Epithelial cell of esophagus (primary cell): Measurements from ENCODE around the gene DHCR7.

Experiments
- DNase-seq: peaks from one replicate; pipeline ENCODE4 v3.0.0; 2010; ENCODE audit warnings: low read depth
- H3K4me3 ChIP-seq: 2 replicates; pipeline ENCODE4 v1.5.1; 2011; ENCODE audit warnings: mild to moderate bottlenecking, low read length, control low read depth
- TF ChIP-seq, protein P1 (sequence below): IDR thresholded peaks from 2 replicates; pipeline ENCODE4 v1.5.1; 2011; ENCODE audit warnings: low read depth, mild to moderate bottlenecking, low read length, control low read depth, inconsistent platforms; ENCODE audit not compliant: insufficient read depth; ENCODE audit errors: missing control alignments

DHCR7 gene

DNA sequence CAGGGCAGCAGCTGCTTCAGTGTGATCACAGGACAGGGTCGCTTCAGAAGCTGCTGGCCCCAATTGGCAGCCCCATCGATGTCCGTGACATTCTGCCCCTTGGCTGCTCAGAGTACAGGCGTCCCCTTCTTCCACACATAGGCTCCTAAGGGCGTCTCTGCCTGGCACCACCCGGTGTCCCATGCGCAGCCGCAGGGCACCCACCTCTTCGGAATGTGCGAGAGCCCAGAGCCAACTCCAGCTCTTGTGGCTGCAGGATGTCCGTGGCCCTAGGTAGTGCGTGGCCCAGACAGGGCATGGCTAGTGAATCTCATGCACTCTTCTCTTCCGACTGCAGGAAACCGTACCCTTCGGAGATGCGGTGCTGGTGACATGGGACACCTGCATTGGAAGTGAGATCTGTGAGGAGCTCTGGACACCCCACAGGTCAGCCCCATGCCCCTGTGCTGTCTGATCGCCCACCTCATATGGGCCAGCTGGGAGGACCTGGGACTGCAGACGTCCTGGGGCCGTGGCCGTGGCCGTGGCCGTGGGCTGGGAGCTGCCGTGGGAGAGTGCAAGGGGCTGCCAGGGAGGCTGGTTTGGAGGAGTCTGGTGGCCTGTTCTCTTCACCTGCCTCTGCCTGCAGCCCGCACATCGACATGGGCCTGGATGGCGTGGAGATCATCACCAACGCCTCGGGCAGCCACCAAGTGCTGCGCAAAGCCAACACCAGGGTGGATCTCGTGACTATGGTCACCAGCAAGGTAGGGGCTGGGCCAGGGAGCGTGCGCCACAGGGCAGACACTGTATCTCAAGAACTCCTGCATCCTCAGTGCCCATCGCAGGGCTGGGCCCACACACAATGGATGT, 25.0 kb upstream of the DHCR7 start:
- TF ChIP-seq, protein P1, sequence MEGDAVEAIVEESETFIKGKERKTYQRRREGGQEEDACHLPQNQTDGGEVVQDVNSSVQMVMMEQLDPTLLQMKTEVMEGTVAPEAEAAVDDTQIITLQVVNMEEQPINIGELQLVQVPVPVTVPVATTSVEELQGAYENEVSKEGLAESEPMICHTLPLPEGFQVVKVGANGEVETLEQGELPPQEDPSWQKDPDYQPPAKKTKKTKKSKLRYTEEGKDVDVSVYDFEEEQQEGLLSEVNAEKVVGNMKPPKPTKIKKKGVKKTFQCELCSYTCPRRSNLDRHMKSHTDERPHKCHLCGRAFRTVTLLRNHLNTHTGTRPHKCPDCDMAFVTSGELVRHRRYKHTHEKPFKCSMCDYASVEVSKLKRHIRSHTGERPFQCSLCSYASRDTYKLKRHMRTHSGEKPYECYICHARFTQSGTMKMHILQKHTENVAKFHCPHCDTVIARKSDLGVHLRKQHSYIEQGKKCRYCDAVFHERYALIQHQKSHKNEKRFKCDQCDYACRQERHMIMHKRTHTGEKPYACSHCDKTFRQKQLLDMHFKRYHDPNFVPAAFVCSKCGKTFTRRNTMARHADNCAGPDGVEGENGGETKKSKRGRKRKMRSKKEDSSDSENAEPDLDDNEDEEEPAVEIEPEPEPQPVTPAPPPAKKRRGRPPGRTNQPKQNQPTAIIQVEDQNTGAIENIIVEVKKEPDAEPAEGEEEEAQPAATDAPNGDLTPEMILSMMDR: no peak
- no peak overlapping the region for H3K4me3 ChIP-seq
- no peak for DNase-seq

DNA sequence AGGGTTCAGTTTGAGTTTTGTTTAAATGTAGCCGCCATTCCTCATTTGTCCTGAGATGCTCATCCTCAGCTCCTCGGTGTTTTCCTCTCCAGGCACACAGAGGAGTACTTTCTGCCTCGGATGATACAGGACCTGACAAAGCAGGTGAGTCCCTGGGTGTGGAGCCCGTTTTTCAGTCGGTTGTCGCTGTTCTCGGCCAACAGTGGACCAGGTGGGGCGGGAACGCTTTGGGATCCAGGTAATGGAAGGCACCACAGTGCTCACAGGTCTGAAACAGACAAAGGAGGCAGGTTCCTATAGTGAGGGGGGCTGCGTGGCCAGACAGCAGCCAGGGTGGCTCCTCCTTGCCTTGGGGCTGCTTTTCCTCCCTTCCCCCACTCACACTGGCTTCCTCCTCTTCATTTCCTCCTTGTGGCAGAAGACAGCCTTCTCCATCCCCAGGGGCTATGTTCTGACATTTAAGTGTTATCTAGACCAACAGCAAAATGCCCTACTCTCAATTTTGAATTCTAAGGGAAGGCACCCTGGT, 24.2 kb upstream of the DHCR7 start:
- TF ChIP-seq, protein P1: no peak
- no peak overlapping the region for H3K4me3 ChIP-seq
- DNase-seq: no peak

DNA sequence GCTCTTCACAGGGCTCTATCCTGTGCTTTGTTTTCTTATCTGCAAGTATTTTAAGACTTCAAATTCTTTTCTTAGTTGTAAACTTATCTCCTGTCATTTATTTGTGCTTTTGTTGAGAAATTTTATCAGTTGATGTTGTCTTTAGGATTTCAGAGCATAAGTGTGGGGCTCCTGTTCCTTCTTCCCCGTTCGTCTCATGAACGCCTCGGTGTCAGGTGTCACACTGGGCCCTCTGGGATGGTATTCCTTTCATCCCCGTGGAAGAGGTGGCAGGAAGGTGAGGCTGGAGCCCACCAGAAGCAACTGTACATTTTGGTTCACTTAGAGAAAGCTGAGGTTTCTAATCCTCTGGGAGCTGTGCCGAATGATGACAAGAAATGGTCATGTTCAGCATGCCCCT, 22.8 kb upstream of the DHCR7 start:
- no peak overlapping the region for H3K4me3 ChIP-seq
- DNase-seq: no peak
- TF ChIP-seq, protein P1: no peak

DNA sequence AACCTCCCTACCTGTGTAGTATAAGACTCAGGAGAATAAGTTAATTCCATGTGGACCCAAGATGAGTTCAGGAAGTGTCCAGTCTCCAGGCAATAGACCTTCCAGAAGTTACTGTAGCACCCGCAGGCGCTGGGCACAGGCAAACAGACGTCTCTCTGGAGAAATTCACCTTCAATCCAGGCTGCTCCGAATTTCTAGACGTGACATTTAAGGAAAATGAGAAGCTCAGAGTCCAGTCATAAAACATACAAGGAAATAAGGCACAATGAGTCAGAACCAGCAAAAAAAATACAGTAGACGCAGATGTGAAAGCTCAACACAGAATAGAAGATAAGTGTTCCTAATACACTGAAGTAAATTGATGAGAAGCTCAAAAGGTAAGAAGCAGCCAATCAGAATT, 19.0 kb upstream of the DHCR7 start:
- peak; percentile 8 for DNase-seq
- TF ChIP-seq, protein P1: no peak
- H3K4me3 ChIP-seq: no peak overlapping the region

DNA sequence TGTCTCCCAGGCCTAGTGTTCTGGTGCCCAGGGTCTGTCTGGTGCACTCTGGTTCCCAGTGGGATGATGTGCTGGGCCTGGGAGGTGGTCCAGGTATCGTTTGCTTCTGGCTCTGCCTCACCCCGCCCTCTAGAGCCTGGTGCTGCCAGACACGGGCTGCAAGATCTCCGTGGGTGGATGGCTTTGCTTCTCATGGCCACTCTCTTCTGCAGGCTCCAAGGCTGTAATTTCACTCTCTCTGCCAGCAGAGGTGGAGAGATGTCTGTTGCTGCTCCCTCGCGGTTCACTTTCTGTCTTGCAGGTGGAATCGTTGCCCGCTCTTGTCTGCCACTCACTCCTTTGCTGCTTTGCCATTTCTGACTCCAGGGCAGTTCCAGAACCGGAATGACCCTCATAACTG, 18.2 kb upstream of the DHCR7 start:
- TF ChIP-seq, protein P1: no peak
- DNase-seq: no peak
- H3K4me3 ChIP-seq: no peak overlapping the region

DNA sequence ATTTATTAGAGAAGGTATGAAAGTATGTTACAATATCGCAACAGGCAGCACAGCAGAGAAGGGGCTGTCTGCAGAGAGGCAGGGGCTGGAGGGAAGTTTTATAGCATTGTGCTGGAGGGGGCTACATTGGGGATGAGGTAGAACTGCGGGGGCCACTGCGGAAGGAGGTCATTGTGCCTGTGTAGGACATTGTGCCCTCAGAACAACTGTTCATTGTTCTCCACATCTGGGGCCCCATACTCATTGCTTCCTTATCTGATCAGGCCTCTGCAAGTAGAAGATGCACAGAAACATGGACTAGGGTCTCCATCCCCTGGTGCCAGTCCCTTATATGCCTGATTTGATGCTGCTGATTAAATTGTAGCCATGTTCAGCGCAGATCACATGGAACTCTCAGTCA, 16.9 kb upstream of the DHCR7 start:
- no peak for DNase-seq

More for the DNA sequence above, 16.9 kb upstream of the DHCR7 start:
- TF ChIP-seq, protein P1: no peak
- H3K4me3 ChIP-seq: no peak overlapping the region
